ENCODE data around the gene KIF13A.
"Not testable (repeated sequence)": the region's sequence is repeated elsewhere in the genome, so short reads cannot be mapped to it uniquely, and the experiment has no call there.

KIF13A gene

GRCh38 chr6:17927705-17928104 is 59.7 kb downstream of the KIF13A start:
- no peak for FAIRE-seq
- no peak for DNase-seq (ENCODE audit: insufficient read length, low spot score)
- no peak for TF ChIP-seq POLR2A (IDR thresholded peaks at IDR 0.05; ENCODE audit: low read depth, low read length)

- peak; percentile 50 for FAIRE-seq
- no peak for DNase-seq (ENCODE audit: insufficient read length, low spot score)
- TF ChIP-seq POLR2A (IDR thresholded peaks at IDR 0.05; ENCODE audit: low read depth, low read length) = no peak
Measured at GRCh38 chr6:17923401-17923863, 64.0 kb downstream of the KIF13A start.

- DNase-seq (ENCODE audit: insufficient read length, low spot score) (no peak), FAIRE-seq (no peak)
Measured at GRCh38 chr6:17921454-17921853, 66.0 kb downstream of the KIF13A start.

GRCh38 chr6:17919496-17919895 is 67.9 kb downstream of the KIF13A start:
- no peak for FAIRE-seq
- no peak for DNase-seq (ENCODE audit: insufficient read length, low spot score)
- no peak for TF ChIP-seq POLR2A (IDR thresholded peaks at IDR 0.05; ENCODE audit: low read depth, low read length)

More at GRCh38 chr6:17921454-17921853, 66.0 kb downstream of the KIF13A start:
- TF ChIP-seq POLR2A (IDR thresholded peaks at IDR 0.05; ENCODE audit: low read depth, low read length) = no peak

GRCh38 chr6:17917837-17918763 is 69.3 kb downstream of the KIF13A start:
- DNase-seq (ENCODE audit: insufficient read length, low spot score) = no peak
- no peak for FAIRE-seq
- no peak for TF ChIP-seq POLR2A (IDR thresholded peaks at IDR 0.05; ENCODE audit: low read depth, low read length)

- FAIRE-seq = no peak
- TF ChIP-seq POLR2A (IDR thresholded peaks at IDR 0.05; ENCODE audit: low read depth, low read length) = no peak
- no peak for DNase-seq (ENCODE audit: insufficient read length, low spot score)
Measured at GRCh38 chr6:17914651-17915050, 72.8 kb downstream of the KIF13A start.

GRCh38 chr6:17912521-17912920 is 74.9 kb downstream of the KIF13A start:
- no peak for TF ChIP-seq POLR2A (IDR thresholded peaks at IDR 0.05; ENCODE audit: low read depth, low read length)
- DNase-seq (ENCODE audit: insufficient read length, low spot score) (no peak), FAIRE-seq (no peak)

GRCh38 chr6:17911656-17912055 is 75.8 kb downstream of the KIF13A start:
- not testable (repeated sequence) for FAIRE-seq; DNase-seq (ENCODE audit: insufficient read length, low spot score)

GRCh38 chr6:17910189-17910588 is 77.2 kb downstream of the KIF13A start:
- DNase-seq (ENCODE audit: insufficient read length, low spot score) (no peak), FAIRE-seq (no peak)
- TF ChIP-seq POLR2A (IDR thresholded peaks at IDR 0.05; ENCODE audit: low read depth, low read length) = no peak

GRCh38 chr6:17908831-17909230 is 78.6 kb downstream of the KIF13A start:
- no peak for DNase-seq (ENCODE audit: insufficient read length, low spot score)

GRCh38 chr6:17907406-17908229 is 79.8 kb downstream of the KIF13A start:
- TF ChIP-seq POLR2A (IDR thresholded peaks at IDR 0.05; ENCODE audit: low read depth, low read length) = no peak
- peak; percentile 42 for DNase-seq (ENCODE audit: insufficient read length, low spot score)

More at GRCh38 chr6:17908831-17909230, 78.6 kb downstream of the KIF13A start:
- TF ChIP-seq POLR2A (IDR thresholded peaks at IDR 0.05; ENCODE audit: low read depth, low read length) = no peak
- no peak for FAIRE-seq

GRCh38 chr6:17905611-17906592 is 81.5 kb downstream of the KIF13A start:
- no peak for FAIRE-seq
- DNase-seq (ENCODE audit: insufficient read length, low spot score) = no peak
- TF ChIP-seq POLR2A (IDR thresholded peaks at IDR 0.05; ENCODE audit: low read depth, low read length) = no peak

More at GRCh38 chr6:17907406-17908229, 79.8 kb downstream of the KIF13A start:
- peak; percentile 95 for FAIRE-seq

- TF ChIP-seq POLR2A (IDR thresholded peaks at IDR 0.05; ENCODE audit: low read depth, low read length) = no peak
- FAIRE-seq = no peak
- no peak for DNase-seq (ENCODE audit: insufficient read length, low spot score)
Measured at GRCh38 chr6:17904491-17905120, 82.8 kb downstream of the KIF13A start.
